ENCODE data around the gene NFX1.

NFX1 gene

DNA sequence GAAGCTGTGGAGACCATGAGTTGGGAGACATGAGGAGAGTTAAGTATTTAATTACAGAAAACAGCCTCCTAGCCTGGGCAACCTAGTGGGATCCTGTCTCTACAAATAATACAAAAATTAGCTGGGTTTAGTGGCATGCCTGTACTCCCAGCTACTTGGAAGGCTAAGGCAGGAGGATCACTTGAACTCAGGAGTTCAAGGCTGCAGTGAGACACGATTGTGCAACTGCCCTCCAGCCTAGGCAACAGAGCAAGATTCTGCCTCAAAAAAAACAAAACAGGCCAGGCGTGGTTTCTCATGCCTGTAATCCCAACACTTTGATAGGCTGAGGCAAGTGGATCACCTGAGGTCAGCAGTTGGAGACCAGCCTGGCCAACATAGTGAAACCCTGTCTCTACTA, 59.4 kb downstream of the NFX1 start:
- TF ChIP-seq TAF1 (IDR thresholded peaks at IDR 0.05; ENCODE audit: borderline replicate concordance, insufficient read depth, low read length) (no peak), FOXP2 (optimal IDR thresholded peaks at IDR 0.05; ENCODE audit: borderline replicate concordance, extremely low read depth, extremely low read length, insufficient read depth) (no peak), POLR2AphosphoS5 (IDR thresholded peaks at IDR 0.05; ENCODE audit: low read depth, low read length) (no peak), SIN3A (IDR thresholded peaks at IDR 0.05; ENCODE audit: borderline replicate concordance, insufficient read depth, low read length) (no peak)
- TF ChIP-seq, protein P1, sequence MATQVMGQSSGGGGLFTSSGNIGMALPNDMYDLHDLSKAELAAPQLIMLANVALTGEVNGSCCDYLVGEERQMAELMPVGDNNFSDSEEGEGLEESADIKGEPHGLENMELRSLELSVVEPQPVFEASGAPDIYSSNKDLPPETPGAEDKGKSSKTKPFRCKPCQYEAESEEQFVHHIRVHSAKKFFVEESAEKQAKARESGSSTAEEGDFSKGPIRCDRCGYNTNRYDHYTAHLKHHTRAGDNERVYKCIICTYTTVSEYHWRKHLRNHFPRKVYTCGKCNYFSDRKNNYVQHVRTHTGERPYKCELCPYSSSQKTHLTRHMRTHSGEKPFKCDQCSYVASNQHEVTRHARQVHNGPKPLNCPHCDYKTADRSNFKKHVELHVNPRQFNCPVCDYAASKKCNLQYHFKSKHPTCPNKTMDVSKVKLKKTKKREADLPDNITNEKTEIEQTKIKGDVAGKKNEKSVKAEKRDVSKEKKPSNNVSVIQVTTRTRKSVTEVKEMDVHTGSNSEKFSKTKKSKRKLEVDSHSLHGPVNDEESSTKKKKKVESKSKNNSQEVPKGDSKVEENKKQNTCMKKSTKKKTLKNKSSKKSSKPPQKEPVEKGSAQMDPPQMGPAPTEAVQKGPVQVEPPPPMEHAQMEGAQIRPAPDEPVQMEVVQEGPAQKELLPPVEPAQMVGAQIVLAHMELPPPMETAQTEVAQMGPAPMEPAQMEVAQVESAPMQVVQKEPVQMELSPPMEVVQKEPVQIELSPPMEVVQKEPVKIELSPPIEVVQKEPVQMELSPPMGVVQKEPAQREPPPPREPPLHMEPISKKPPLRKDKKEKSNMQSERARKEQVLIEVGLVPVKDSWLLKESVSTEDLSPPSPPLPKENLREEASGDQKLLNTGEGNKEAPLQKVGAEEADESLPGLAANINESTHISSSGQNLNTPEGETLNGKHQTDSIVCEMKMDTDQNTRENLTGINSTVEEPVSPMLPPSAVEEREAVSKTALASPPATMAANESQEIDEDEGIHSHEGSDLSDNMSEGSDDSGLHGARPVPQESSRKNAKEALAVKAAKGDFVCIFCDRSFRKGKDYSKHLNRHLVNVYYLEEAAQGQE (IDR thresholded peaks at IDR 0.05; ENCODE audit: insufficient read depth in 1 of 2, low read depth in 2 of 2, low read length in 2 of 2) = no peak

DNA sequence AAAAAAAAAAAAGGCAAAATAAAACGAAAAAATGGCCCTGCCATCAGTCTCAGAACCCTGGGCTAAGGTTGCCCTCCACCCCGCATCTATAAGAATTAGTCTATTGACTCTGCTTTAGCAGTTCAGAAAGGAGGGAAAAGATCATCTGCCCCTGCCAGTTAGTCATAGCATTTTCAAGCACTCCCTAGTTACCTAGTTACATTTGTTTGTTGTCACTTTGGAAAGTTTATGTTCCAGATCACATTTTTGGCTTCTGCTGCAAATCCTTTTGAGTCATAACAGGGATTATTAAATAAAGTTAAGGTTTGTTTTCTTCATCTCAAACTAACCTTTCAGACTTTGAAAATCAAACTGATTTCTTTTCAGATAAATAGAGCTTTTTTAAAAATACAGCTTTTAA, 60.0 kb downstream of the NFX1 start:
- TF ChIP-seq FOXP2 (optimal IDR thresholded peaks at IDR 0.05; ENCODE audit: borderline replicate concordance, extremely low read depth, extremely low read length, insufficient read depth) (no peak), TAF1 (IDR thresholded peaks at IDR 0.05; ENCODE audit: borderline replicate concordance, insufficient read depth, low read length) (no peak), SIN3A (IDR thresholded peaks at IDR 0.05; ENCODE audit: borderline replicate concordance, insufficient read depth, low read length) (no peak), POLR2AphosphoS5 (IDR thresholded peaks at IDR 0.05; ENCODE audit: low read depth, low read length) (no peak)
- TF ChIP-seq, protein P1 (IDR thresholded peaks at IDR 0.05; ENCODE audit: insufficient read depth in 1 of 2, low read depth in 2 of 2, low read length in 2 of 2) = no peak

DNA sequence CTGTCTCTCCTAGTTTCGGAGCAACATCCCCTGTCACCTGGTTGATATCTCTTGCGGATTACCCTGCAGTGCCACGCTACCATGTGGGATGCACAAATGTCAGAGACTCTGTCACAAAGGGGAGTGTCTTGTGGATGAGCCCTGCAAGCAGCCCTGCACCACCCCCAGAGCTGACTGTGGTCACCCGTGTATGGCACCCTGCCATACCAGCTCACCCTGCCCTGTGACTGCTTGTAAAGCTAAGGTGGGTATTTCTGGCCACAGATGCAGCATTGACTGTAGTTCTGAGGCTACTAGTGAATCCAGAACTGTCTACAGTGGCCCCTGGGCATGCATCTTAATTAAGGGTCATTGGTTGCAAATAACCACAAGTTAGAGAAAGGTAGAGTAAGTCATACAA, 61.2 kb downstream of the NFX1 start:
- TF ChIP-seq TAF1 (IDR thresholded peaks at IDR 0.05; ENCODE audit: borderline replicate concordance, insufficient read depth, low read length) (no peak), POLR2AphosphoS5 (IDR thresholded peaks at IDR 0.05; ENCODE audit: low read depth, low read length) (no peak), FOXP2 (optimal IDR thresholded peaks at IDR 0.05; ENCODE audit: borderline replicate concordance, extremely low read depth, extremely low read length, insufficient read depth) (no peak), SIN3A (IDR thresholded peaks at IDR 0.05; ENCODE audit: borderline replicate concordance, insufficient read depth, low read length) (no peak)
- TF ChIP-seq, protein P1 (IDR thresholded peaks at IDR 0.05; ENCODE audit: insufficient read depth in 1 of 2, low read depth in 2 of 2, low read length in 2 of 2) = no peak

DNA sequence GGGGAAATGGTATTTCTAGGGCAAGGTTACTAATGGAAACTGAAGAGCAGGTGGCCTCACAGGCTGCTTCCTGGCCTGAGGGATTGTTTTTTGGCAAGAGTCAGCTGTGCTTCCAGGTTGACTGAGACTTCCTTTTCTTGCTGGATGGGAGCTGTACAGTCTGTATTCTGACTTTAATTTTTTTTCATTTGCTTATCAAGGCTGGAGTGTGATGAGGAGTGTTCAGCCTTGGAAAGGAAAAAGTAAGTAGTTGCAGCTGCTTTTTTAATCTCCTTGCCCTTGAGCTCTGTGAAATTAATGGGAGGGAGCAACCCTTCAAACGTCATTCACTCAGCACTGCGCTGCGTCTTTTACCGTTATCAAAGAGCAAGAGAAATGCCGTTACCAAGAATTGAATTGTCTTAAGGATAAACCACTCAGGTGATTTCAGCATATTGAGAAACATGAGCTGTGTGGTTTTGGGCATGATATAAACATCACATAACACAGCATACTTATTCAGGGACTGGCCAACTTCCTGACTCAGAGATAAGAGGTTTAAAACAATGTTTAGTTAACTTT, 64.4 kb downstream of the NFX1 start:
- TF ChIP-seq TAF1 (IDR thresholded peaks at IDR 0.05; ENCODE audit: borderline replicate concordance, insufficient read depth, low read length) (no peak), SIN3A (IDR thresholded peaks at IDR 0.05; ENCODE audit: borderline replicate concordance, insufficient read depth, low read length) (no peak), FOXP2 (optimal IDR thresholded peaks at IDR 0.05; ENCODE audit: borderline replicate concordance, extremely low read depth, extremely low read length, insufficient read depth) (no peak), POLR2AphosphoS5 (IDR thresholded peaks at IDR 0.05; ENCODE audit: low read depth, low read length) (no peak)
- TF ChIP-seq, protein P1 (IDR thresholded peaks at IDR 0.05; ENCODE audit: insufficient read depth in 1 of 2, low read depth in 2 of 2, low read length in 2 of 2) = no peak

Data from PFSK-1 (cell line).